ENCODE measurements around the gene SPACA1. TPM values are rescaled to one million over a fixed set of nuclear protein-coding genes. Genes with fewer than 3 reads are reported as not detected.

SPACA1 gene
- polyA plus RNA-seq, 1 donor from 2014 or later: not detected

Other genes with a start within 250 kb of the SPACA1 start
- 2.5 TPM for gene CNR1, start 118.5 kb downstream of the SPACA1 start, polyA plus RNA-seq

Measured in IgD-negative memory B cell (primary cell).